Panc1 (cell line): ENCODE data around the gene UBAC2. TPM values are rescaled to one million over a fixed set of nuclear protein-coding genes. Genes with fewer than 3 reads are reported as not detected.

Source experiments
- ATAC-seq: fragments of 200-7000 bp; cut with Tn5 transposase; 2 replicates; pipeline ENCODE4 v1.9.1; 2020; ENCODE audit warnings: mild to moderate bottlenecking, moderate library complexity
- BruUV-seq: library from RNA; stranded (reverse); fragments of 400-500 nt; replicated peaks from 2 replicates; lab custom pipeline; 2021; lab: Mats Ljungman, UMichigan
- CTCF ChIA-PET: fragments of 300-600 bp; sonication (Branson Sonifier 250); formaldehyde crosslinking; loops from one replicate; lab custom pipeline; 2022; ENCODE audit warnings: antibody characterized with exemption; lab: Charles Lee
- POLR2A ChIA-PET: fragments of 300-600 bp; sonication (Branson Sonifier 250); formaldehyde crosslinking; loops from one replicate; lab custom pipeline; 2022; ENCODE audit warnings: antibody characterized with exemption; lab: Charles Lee
- DNase-seq: peaks from one replicate; pipeline ENCODE4 v3.0.0-alpha.2; 2010; ENCODE audit warnings: low read depth, low spot score
- H3K27ac ChIP-seq: 2 replicates; pipeline ENCODE4 v1.5.1; 2011; ENCODE audit warnings: mild to moderate bottlenecking, low read length, inconsistent platforms
- H3K27me3 ChIP-seq: fragments of 200-500 bp; sonication (Bioruptor generic); 2 replicates; pipeline ENCODE4 v1.6.0; 2014; ENCODE audit warnings: low read length, inconsistent platforms; ENCODE audit not compliant: control insufficient read depth, insufficient read depth
- H3K36me3 ChIP-seq: fragments of 200-500 bp; sonication (Bioruptor generic); 2 replicates; pipeline ENCODE4 v1.5.1; 2014; ENCODE audit warnings: inconsistent platforms, mild to moderate bottlenecking, low read length, moderate library complexity; ENCODE audit not compliant: control insufficient read depth, insufficient read depth
- H3K4me1 ChIP-seq: 2 replicates; pipeline ENCODE4 v1.5.1; 2011; ENCODE audit warnings: inconsistent platforms, mild to moderate bottlenecking, low read length, moderate library complexity; ENCODE audit not compliant: control insufficient read depth, insufficient read depth
- H3K4me3 ChIP-seq, 2 experiments: 2 replicates each; pipeline ENCODE4 v1.5.1; 2011 to 2012; ENCODE audit warnings: low read depth in 2 of 2, low read length in 2 of 2, mild to moderate bottlenecking in 2 of 2, inconsistent platforms in 1 of 2, moderate library complexity in 1 of 2
- H3K9me3 ChIP-seq: fragments of 200-500 bp; sonication (Bioruptor generic); 2 replicates; pipeline ENCODE4 v1.5.1; 2014; ENCODE audit warnings: low read depth, mild to moderate bottlenecking, inconsistent platforms, low read length, moderate library complexity; ENCODE audit not compliant: control insufficient read depth, insufficient read depth
- POLR2AphosphoS5 ChIP-seq: IDR thresholded peaks from 2 replicates; pipeline ENCODE4 v1.6.1; 2012; ENCODE audit warnings: mild to moderate bottlenecking, low read depth, low read length, moderate library complexity
- REST ChIP-seq, 2 experiments: IDR thresholded peaks; 2 replicates each; pipeline ENCODE4 v1.6.1; 2011 to 2012; ENCODE audit warnings: low read depth in 2 of 2, control low read depth in 1 of 2, low read length in 1 of 2, mild to moderate bottlenecking in 1 of 2, moderate library complexity in 1 of 2; ENCODE audit not compliant: insufficient read depth in 1 of 2
- SIN3A ChIP-seq: IDR thresholded peaks from 2 replicates; pipeline ENCODE4 v1.6.1; 2012; ENCODE audit warnings: low read depth, mild to moderate bottlenecking, low read length, moderate library complexity, borderline replicate concordance; ENCODE audit not compliant: insufficient read depth
- TCF7L2 ChIP-seq: IDR thresholded peaks from 2 replicates; pipeline ENCODE4 v1.6.1; 2011; ENCODE audit warnings: mild to moderate bottlenecking, low read depth, low read length, inconsistent platforms
- in situ Hi-C: cut with HindIII; loops from 2 replicates; pipeline ENCODE4 v1.10.0; 2016; ENCODE audit warnings: low sequenced_read_pairs, low pct_unique_long_range_greater_than_20kb
- intact Hi-C: fragments of 100-400 bp; cut with micrococcal nuclease; formaldehyde crosslinking; loops from one replicate; pipeline ENCODE4 v1.10.0; 2022; ENCODE audit not compliant: unreplicated experiment
- total RNA-seq: library from RNA; stranded (reverse); gene quantifications from one replicate; pipeline ENCODE4 v1.2.1, GENCODE V29; 2021; ENCODE audit not compliant: unreplicated experiment
- TF ChIP-seq, protein P1 (sequence below): fragments of 450-650 bp; IDR thresholded peaks from 2 replicates; pipeline ENCODE4 v1.5.1; 2017; ENCODE audit warnings: mild to moderate bottlenecking

UBAC2 gene
- total RNA-seq, 1 experiment from 2014 or later = 40.8 TPM

GRCh38 chr13:99396446-99396845, 195.8 kb downstream of the UBAC2 start:
- TF ChIP-seq, protein P1, sequence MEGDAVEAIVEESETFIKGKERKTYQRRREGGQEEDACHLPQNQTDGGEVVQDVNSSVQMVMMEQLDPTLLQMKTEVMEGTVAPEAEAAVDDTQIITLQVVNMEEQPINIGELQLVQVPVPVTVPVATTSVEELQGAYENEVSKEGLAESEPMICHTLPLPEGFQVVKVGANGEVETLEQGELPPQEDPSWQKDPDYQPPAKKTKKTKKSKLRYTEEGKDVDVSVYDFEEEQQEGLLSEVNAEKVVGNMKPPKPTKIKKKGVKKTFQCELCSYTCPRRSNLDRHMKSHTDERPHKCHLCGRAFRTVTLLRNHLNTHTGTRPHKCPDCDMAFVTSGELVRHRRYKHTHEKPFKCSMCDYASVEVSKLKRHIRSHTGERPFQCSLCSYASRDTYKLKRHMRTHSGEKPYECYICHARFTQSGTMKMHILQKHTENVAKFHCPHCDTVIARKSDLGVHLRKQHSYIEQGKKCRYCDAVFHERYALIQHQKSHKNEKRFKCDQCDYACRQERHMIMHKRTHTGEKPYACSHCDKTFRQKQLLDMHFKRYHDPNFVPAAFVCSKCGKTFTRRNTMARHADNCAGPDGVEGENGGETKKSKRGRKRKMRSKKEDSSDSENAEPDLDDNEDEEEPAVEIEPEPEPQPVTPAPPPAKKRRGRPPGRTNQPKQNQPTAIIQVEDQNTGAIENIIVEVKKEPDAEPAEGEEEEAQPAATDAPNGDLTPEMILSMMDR = no peak
- TF ChIP-seq POLR2AphosphoS5 = no peak
- TF ChIP-seq SIN3A = no peak
- no peak for TF ChIP-seq TCF7L2
- no peak for TF ChIP-seq REST (IDR thresholded peaks at IDR 0.05; ENCODE audit: insufficient read depth in 1 of 2, low read depth in 2 of 2, low read length in 1 of 2)
- in situ Hi-C loops = no loop called here
- ATAC-seq = no peak
- no peak for DNase-seq
- CTCF ChIA-PET = no interaction called here
- Histone ChIP-seq H3K9me3 (no peaks in the 10 kb centered on the region), H3K4me1 (no peaks in the 10 kb centered on the region), H3K36me3 (no peaks in the 10 kb centered on the region), H3K4me3 (no peak overlapping the region), H3K27me3 (no peaks in the 10 kb centered on the region), H3K27ac (no peak overlapping the region)
- intact Hi-C loops = no loop called here
- POLR2A ChIA-PET = no interaction called here
- no TSS peak for BruUV-seq

DNA sequence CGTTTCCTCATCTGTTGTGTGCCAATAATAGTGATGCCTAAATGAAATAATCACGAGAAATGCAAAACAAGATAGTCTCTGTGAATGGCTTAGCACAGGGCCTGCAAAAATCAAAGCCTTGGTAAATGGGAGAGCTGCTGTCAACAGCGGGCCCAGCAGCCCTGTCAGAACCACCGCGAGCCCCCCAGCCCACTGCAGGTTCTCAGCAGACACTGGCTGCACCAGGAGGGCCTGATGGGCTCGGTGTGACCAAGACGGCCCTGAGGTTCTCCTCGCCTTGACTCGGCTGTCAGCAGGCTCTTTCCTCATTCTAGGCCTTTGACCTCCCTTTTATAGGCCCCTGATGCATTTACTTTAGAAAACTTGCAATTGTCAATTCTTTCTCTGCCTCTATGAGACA, 197.4 kb downstream of the UBAC2 start:
- in situ Hi-C loops (no loop called here), intact Hi-C loops (no loop called here)
- Histone ChIP-seq H3K4me1 (no peaks in the 10 kb centered on the region), H3K27ac (no peak overlapping the region), H3K4me3 (no peak overlapping the region), H3K27me3 (no peaks in the 10 kb centered on the region), H3K9me3 (no peaks in the 10 kb centered on the region), H3K36me3 (no peaks in the 10 kb centered on the region)
- no TSS peak for BruUV-seq
- POLR2A ChIA-PET = no interaction called here
- DNase-seq (no peak), ATAC-seq (no peak)
- CTCF ChIA-PET = no interaction called here
- TF ChIP-seq, protein P1 = no peak
